Liver (tissue), 3 donors: ENCODE data around the gene OLFML2B.

Experiments
- NR2F2 ChIP-seq: IDR thresholded peaks from 2 replicates; pipeline ENCODE4 v1.6.1; 2016; ENCODE audit warnings: antibody characterized with exemption
- SP1 ChIP-seq: IDR thresholded peaks from 2 replicates; pipeline ENCODE4 v1.6.1; 2018; ENCODE audit warnings: antibody characterized with exemption, mild to moderate bottlenecking
- TAF1 ChIP-seq: conservative IDR thresholded peaks from 2 replicates; pipeline ENCODE4 v1.6.1; 2016; ENCODE audit warnings: antibody characterized with exemption, mild to moderate bottlenecking
- TF ChIP-seq, protein P1 (sequence below): fragments of 150-350 bp; IDR thresholded peaks from 2 replicates; pipeline ENCODE4 v1.5.1; 2017; ENCODE audit warnings: improper control_type of control experiment, low read depth, low read length; ENCODE audit not compliant: missing input control
- TF ChIP-seq, protein P2 (sequence below): IDR thresholded peaks from 2 replicates; pipeline ENCODE4 v1.6.1; 2016; ENCODE audit warnings: antibody characterized with exemption, mild to moderate bottlenecking
- TF ChIP-seq, protein P3 (sequence below): IDR thresholded peaks from 2 replicates; pipeline ENCODE4 v1.6.1; 2016; ENCODE audit warnings: antibody characterized with exemption
- donor health status: healthy.
- donor health status: healthy.

DNA sequence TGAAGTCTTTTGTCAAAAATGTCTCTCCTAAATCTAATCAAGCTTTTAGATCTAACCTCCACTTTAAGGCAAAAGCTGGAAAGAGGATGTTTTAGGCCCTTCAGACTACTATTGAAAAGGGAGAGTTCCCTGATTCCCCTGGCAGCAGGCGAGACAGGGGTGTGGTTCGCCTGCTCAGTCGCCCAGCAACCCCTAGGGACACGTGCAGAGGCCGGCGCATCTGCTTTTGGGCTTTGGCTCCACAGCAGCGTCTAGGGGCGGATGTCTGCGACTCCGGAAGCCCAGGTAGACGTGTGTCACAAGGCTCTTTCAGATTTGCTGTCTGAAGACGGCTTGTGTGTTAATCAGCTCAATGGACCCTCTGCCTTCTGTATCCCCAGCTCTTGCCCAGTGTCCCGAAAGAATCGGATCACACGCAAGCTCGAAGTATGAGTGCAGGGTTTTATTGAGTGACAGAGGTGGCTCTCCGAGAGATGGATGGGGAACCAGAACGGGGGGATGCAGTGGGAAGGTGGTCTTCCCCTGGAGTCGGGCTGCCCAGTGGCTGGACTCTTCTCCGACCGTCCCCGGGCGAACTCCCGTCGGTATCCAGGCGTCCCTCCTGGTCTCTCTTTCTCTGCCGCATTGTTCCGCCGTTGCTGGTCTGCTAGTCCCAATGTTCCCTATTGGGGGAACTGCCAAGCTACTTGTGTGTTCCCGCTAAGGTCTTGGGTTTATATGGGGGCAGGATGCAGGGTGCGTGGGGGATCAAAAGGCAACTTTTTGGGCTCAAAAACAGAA, 45.5 kb downstream of the OLFML2B start:
- TF ChIP-seq, protein P1, sequence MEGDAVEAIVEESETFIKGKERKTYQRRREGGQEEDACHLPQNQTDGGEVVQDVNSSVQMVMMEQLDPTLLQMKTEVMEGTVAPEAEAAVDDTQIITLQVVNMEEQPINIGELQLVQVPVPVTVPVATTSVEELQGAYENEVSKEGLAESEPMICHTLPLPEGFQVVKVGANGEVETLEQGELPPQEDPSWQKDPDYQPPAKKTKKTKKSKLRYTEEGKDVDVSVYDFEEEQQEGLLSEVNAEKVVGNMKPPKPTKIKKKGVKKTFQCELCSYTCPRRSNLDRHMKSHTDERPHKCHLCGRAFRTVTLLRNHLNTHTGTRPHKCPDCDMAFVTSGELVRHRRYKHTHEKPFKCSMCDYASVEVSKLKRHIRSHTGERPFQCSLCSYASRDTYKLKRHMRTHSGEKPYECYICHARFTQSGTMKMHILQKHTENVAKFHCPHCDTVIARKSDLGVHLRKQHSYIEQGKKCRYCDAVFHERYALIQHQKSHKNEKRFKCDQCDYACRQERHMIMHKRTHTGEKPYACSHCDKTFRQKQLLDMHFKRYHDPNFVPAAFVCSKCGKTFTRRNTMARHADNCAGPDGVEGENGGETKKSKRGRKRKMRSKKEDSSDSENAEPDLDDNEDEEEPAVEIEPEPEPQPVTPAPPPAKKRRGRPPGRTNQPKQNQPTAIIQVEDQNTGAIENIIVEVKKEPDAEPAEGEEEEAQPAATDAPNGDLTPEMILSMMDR = no peak
- TF ChIP-seq, protein P2, sequence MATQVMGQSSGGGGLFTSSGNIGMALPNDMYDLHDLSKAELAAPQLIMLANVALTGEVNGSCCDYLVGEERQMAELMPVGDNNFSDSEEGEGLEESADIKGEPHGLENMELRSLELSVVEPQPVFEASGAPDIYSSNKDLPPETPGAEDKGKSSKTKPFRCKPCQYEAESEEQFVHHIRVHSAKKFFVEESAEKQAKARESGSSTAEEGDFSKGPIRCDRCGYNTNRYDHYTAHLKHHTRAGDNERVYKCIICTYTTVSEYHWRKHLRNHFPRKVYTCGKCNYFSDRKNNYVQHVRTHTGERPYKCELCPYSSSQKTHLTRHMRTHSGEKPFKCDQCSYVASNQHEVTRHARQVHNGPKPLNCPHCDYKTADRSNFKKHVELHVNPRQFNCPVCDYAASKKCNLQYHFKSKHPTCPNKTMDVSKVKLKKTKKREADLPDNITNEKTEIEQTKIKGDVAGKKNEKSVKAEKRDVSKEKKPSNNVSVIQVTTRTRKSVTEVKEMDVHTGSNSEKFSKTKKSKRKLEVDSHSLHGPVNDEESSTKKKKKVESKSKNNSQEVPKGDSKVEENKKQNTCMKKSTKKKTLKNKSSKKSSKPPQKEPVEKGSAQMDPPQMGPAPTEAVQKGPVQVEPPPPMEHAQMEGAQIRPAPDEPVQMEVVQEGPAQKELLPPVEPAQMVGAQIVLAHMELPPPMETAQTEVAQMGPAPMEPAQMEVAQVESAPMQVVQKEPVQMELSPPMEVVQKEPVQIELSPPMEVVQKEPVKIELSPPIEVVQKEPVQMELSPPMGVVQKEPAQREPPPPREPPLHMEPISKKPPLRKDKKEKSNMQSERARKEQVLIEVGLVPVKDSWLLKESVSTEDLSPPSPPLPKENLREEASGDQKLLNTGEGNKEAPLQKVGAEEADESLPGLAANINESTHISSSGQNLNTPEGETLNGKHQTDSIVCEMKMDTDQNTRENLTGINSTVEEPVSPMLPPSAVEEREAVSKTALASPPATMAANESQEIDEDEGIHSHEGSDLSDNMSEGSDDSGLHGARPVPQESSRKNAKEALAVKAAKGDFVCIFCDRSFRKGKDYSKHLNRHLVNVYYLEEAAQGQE = no peak
- TF ChIP-seq TAF1 (no peak), NR2F2 (no peak), SP1 (no peak)
- TF ChIP-seq, protein P3, sequence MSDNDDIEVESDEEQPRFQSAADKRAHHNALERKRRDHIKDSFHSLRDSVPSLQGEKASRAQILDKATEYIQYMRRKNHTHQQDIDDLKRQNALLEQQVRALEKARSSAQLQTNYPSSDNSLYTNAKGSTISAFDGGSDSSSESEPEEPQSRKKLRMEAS = no peak
